ENCODE measurements around the gene SNX17.

- TF ChIP-seq CTCF (IDR thresholded peaks at IDR 0.05; ENCODE audit: insufficient read depth, low read depth, low read length), result no peak
- no peak for TF ChIP-seq EZH2 (IDR thresholded peaks at IDR 0.05; ENCODE audit: insufficient read depth, low read length)
Observed at GRCh38 chr2:27322301-27322765, 48.1 kb upstream of the SNX17 start.
